Measurements from ENCODE around the gene PHF5A.
A peak's percentile ranks its signal among the peaks of the same experiment; 100 is the strongest.

The PHF5A gene

GRCh38 chr22:41468381-41469217, at the start of gene PHF5A, which contains the start of gene ACO2:
PHF5A (minus strand) TSS chr22:41468692; CDS start chr22:41468653, 39 bp downstream.
ACO2 (plus strand) TSS chr22:41469117; CDS start chr22:41469147, 30 bp downstream.
- peak; percentile 98 for DNase-seq

GRCh38 chr22:41518048-41518347, 49.5 kb upstream of the PHF5A start:
- DNase-seq, result no peak

- DNase-seq, result peak; percentile 56
These were observed 48.9 kb upstream of the PHF5A start for GRCh38 chr22:41517172-41518047.

GRCh38 chr22:41516462-41516861, 48.0 kb upstream of the PHF5A start:
- DNase-seq, result no peak

- DNase-seq, result no peak
These were observed 44.9 kb upstream of the PHF5A start for GRCh38 chr22:41513391-41513790.

- no peak for DNase-seq
These were observed 44.1 kb upstream of the PHF5A start for GRCh38 chr22:41512421-41513194.

GRCh38 chr22:41511521-41511968, 43.1 kb upstream of the PHF5A start:
- DNase-seq, result no peak

- DNase-seq, result no peak
These were observed 40.3 kb upstream of the PHF5A start for GRCh38 chr22:41508770-41509170.

- DNase-seq, result no peak
These were observed 39.0 kb upstream of the PHF5A start for GRCh38 chr22:41507330-41508063.

GRCh38 chr22:41505511-41506220, 37.2 kb upstream of the PHF5A start:
- no peak for DNase-seq

GRCh38 chr22:41504816-41505215, 36.3 kb upstream of the PHF5A start:
- no peak for DNase-seq

- no peak for DNase-seq
These were observed 35.9 kb upstream of the PHF5A start for GRCh38 chr22:41504397-41504796.

- DNase-seq, result peak; percentile 19
These were observed 32.7 kb upstream of the PHF5A start for GRCh38 chr22:41501209-41501608.

GRCh38 chr22:41500303-41500702, 31.8 kb upstream of the PHF5A start:
- DNase-seq, result no peak

- no peak for DNase-seq
These were observed 31.3 kb upstream of the PHF5A start for GRCh38 chr22:41499624-41500280.

GRCh38 chr22:41498303-41498835, 29.9 kb upstream of the PHF5A start:
- no peak for DNase-seq

GRCh38 chr22:41491374-41492100, 23.0 kb upstream of the PHF5A start:
- DNase-seq, result no peak

- DNase-seq, result no peak
These were observed 20.3 kb upstream of the PHF5A start for GRCh38 chr22:41488596-41489385.

GRCh38 chr22:41488076-41488475, 19.6 kb upstream of the PHF5A start:
- no peak for DNase-seq

Data from stimulated activated CD4-positive, alpha-beta T cell treated with anti-CD3 and anti-CD28 coated beads, Interleukin-15, amount 100 ng/mL, for 24 hours (primary cell).